Stimulated activated CD8-positive, alpha-beta memory T cell treated with anti-CD3 and anti-CD28 coated beads, Interleukin-12 subunit alpha, Interleukin-12 subunit beta, amount 100 ng/mL, for 4 hours (primary cell): ENCODE data around the gene C10orf53.
"Not testable (repeated sequence)": the region's sequence is repeated elsewhere in the genome, so short reads cannot be mapped to it uniquely, and the experiment has no call there.

ENCODE experiments used
- DNase-seq: peaks from one replicate; pipeline ENCODE4 v3.0.0-alpha.2; 2020; ENCODE audit warnings: low read depth

The C10orf53 gene

GRCh38 chr10:49688261-49688846 is 8.9 kb downstream of the C10orf53 start:
- DNase-seq: no peak

GRCh38 chr10:49688920-49689319 is 9.5 kb downstream of the C10orf53 start:
- DNase-seq: no peak

- DNase-seq: no peak
Observed at GRCh38 chr10:49689882-49690510, 10.5 kb downstream of the C10orf53 start.

- DNase-seq: no peak
Observed at GRCh38 chr10:49690698-49691356, 11.4 kb downstream of the C10orf53 start.

- DNase-seq: no peak
Observed at GRCh38 chr10:49691588-49691987, 12.1 kb downstream of the C10orf53 start.

GRCh38 chr10:49694466-49694865 is 15.0 kb downstream of the C10orf53 start:
- DNase-seq: no peak

GRCh38 chr10:49696311-49696710 is 16.9 kb downstream of the C10orf53 start:
- no peak for DNase-seq

- no peak for DNase-seq
Observed at GRCh38 chr10:49698679-49699078, 19.2 kb downstream of the C10orf53 start.

GRCh38 chr10:49700211-49700610 is 20.8 kb downstream of the C10orf53 start:
- DNase-seq: no peak

GRCh38 chr10:49700997-49701396 is 21.5 kb downstream of the C10orf53 start:
- no peak for DNase-seq

- DNase-seq: no peak
Observed at GRCh38 chr10:49707585-49707984, 28.1 kb downstream of the C10orf53 start.

- DNase-seq: no peak
Observed at GRCh38 chr10:49709934-49710333, 30.5 kb downstream of the C10orf53 start.

GRCh38 chr10:49710966-49711365 is 31.5 kb downstream of the C10orf53 start:
- no peak for DNase-seq

GRCh38 chr10:49711481-49711880 is 32.0 kb downstream of the C10orf53 start:
- no peak for DNase-seq

GRCh38 chr10:49713266-49713665 is 33.8 kb downstream of the C10orf53 start:
- DNase-seq: no peak

- DNase-seq: not testable (repeated sequence)
Observed at GRCh38 chr10:49715157-49715556, 35.7 kb downstream of the C10orf53 start.

GRCh38 chr10:49726593-49726992 is 47.1 kb downstream of the C10orf53 start:
- no peak for DNase-seq

- DNase-seq: no peak
Observed at GRCh38 chr10:49733866-49734265, 54.4 kb downstream of the C10orf53 start.

GRCh38 chr10:49734676-49735075 is 55.2 kb downstream of the C10orf53 start:
- no peak for DNase-seq

GRCh38 chr10:49735161-49735560 is 55.7 kb downstream of the C10orf53 start:
- no peak for DNase-seq

GRCh38 chr10:49735848-49736563 is 56.6 kb downstream of the C10orf53 start:
- no peak for DNase-seq

- DNase-seq: no peak
Observed at GRCh38 chr10:49736564-49737113, 57.2 kb downstream of the C10orf53 start.
